Keratinocyte (primary cell): ENCODE results near the gene ZHX3. TPM values are rescaled to one million over a fixed set of nuclear protein-coding genes. Genes with fewer than 3 reads are reported as not detected.

ENCODE experiments used
- DNase-seq: peaks from one replicate; pipeline ENCODE4 v3.0.0-alpha.2; 2011; ENCODE audit warnings: low read depth, missing footprints, low spot score
- FAIRE-seq: peaks from 2 replicates; lab custom pipeline; 2011; peaks lifted over from hg19 to GRCh38; lab: Jason Lieb, UNC
- H2AFZ ChIP-seq: 2 replicates; pipeline ENCODE4 v1.6.0; 2012; ENCODE audit warnings: low read length, control low read depth, inconsistent platforms; ENCODE audit not compliant: control insufficient read depth
- H3K27ac ChIP-seq: 2 replicates; pipeline ENCODE4 v1.5.1; 2011; ENCODE audit warnings: low read length; ENCODE audit not compliant: control insufficient read depth, insufficient read depth
- H3K27me3 ChIP-seq: 3 replicates; pipeline ENCODE4 v1.6.0; 2011; ENCODE audit warnings: low read length; ENCODE audit not compliant: control insufficient read depth, insufficient read depth; ENCODE audit errors: extremely low read depth
- H3K36me3 ChIP-seq, 2 experiments: 2 replicates in 1 of 2; 3 replicates in 1 of 2; pipeline ENCODE4 v1.5.1; 2011; ENCODE audit warnings: low read length in 2 of 2, mild to moderate bottlenecking in 1 of 2; ENCODE audit not compliant: control insufficient read depth in 2 of 2, insufficient read depth in 2 of 2; ENCODE audit errors: extremely low read depth in 1 of 2
- H3K4me1 ChIP-seq: 3 replicates; pipeline ENCODE4 v1.5.1; 2011; ENCODE audit warnings: low read length; ENCODE audit not compliant: control insufficient read depth, insufficient read depth; ENCODE audit errors: extremely low read depth
- H3K4me2 ChIP-seq: 3 replicates; pipeline ENCODE4 v1.6.0; 2011; ENCODE audit warnings: low read depth, low read length; ENCODE audit not compliant: control insufficient read depth, insufficient read depth; ENCODE audit errors: extremely low read depth
- H3K4me3 ChIP-seq, 3 experiments: fragments of 200-600 bp in 1 of 3; sonication (generic) in 1 of 3; 2 replicates in 2 of 3; 3 replicates in 1 of 3; pipeline ENCODE4 v1.5.1; 2011 to 2016; ENCODE audit warnings: low read length in 3 of 3, mild to moderate bottlenecking in 3 of 3, control low read depth in 2 of 3, inconsistent platforms in 1 of 3, low read depth in 1 of 3, mixed read lengths in 1 of 3, mixed run types in 1 of 3, moderate library complexity in 1 of 3; ENCODE audit not compliant: control insufficient read depth in 2 of 3, insufficient read depth in 2 of 3; ENCODE audit errors: extremely low read depth in 1 of 3
- H3K79me2 ChIP-seq: 2 replicates; pipeline ENCODE4 v1.6.0; 2012; ENCODE audit warnings: low read length; ENCODE audit not compliant: control insufficient read depth, insufficient read depth
- H3K9ac ChIP-seq: 3 replicates; pipeline ENCODE4 v1.6.0; 2011; ENCODE audit warnings: low read length; ENCODE audit not compliant: control insufficient read depth, insufficient read depth; ENCODE audit errors: extremely low read depth
- H3K9me1 ChIP-seq: 3 replicates; pipeline ENCODE4 v1.6.0; 2011; ENCODE audit warnings: low read length; ENCODE audit not compliant: control insufficient read depth, insufficient read depth; ENCODE audit errors: extremely low read depth
- H3K9me3 ChIP-seq: 2 replicates; pipeline ENCODE4 v1.5.1; 2012; ENCODE audit warnings: low read depth, low read length; ENCODE audit not compliant: control insufficient read depth
- H4K20me1 ChIP-seq: 3 replicates; pipeline ENCODE4 v1.6.0; 2011; ENCODE audit warnings: low read length; ENCODE audit not compliant: control insufficient read depth, insufficient read depth; ENCODE audit errors: extremely low read depth
- EZH2 ChIP-seq: IDR thresholded peaks from one replicate; pipeline ENCODE4 v1.6.1; 2012; ENCODE audit warnings: inconsistent platforms, mild to moderate bottlenecking, low read length, moderate library complexity
- dilution Hi-C: fragments of 300-500 bp; cut with MboI; formaldehyde crosslinking; loops from one replicate; pipeline ENCODE4 v1.7.0; 2020; ENCODE audit warnings: low sequenced_read_pairs; ENCODE audit not compliant: extremely low pct_ligation_motif_present
- polyA plus RNA-seq, 5 experiments: library from polyadenylated mRNA; depleted of rRNA in 3 of 5; stranded (reverse) in 3 of 5; stranded (forward) in 1 of 5; unstranded in 1 of 5; fragments of >200 nt; gene quantifications; 1 replicate in 1 of 5; 2 replicates in 3 of 5; 3 replicates in 1 of 5; pipeline versions ENCODE4 v1.2.1 to v1.2.3, GENCODE V29; 2011 to 2012; ENCODE audit warnings: missing spikeins in 2 of 5, low read depth in 1 of 5, low replicate concordance in 1 of 5
- TF ChIP-seq, protein P1 (sequence below), 3 experiments: IDR thresholded peaks in 1 of 3; conservative IDR thresholded peaks in 1 of 3; optimal IDR thresholded peaks in 1 of 3; 2 replicates in 2 of 3; 3 replicates in 1 of 3; pipeline versions ENCODE3 to v1.5.1; 2011; ENCODE audit warnings: low read length in 3 of 3, mild to moderate bottlenecking in 3 of 3, moderate library complexity in 2 of 3, control low read depth in 1 of 3, inconsistent platforms in 1 of 3; ENCODE audit not compliant: insufficient read depth in 2 of 3; ENCODE audit errors: extremely low read depth in 1 of 3

ZHX3 gene
- polyA plus RNA-seq, 1 donor (not counting 4 experiments of a cell fraction or from before 2014, with no cell fraction given): 16.5 TPM

DNA sequence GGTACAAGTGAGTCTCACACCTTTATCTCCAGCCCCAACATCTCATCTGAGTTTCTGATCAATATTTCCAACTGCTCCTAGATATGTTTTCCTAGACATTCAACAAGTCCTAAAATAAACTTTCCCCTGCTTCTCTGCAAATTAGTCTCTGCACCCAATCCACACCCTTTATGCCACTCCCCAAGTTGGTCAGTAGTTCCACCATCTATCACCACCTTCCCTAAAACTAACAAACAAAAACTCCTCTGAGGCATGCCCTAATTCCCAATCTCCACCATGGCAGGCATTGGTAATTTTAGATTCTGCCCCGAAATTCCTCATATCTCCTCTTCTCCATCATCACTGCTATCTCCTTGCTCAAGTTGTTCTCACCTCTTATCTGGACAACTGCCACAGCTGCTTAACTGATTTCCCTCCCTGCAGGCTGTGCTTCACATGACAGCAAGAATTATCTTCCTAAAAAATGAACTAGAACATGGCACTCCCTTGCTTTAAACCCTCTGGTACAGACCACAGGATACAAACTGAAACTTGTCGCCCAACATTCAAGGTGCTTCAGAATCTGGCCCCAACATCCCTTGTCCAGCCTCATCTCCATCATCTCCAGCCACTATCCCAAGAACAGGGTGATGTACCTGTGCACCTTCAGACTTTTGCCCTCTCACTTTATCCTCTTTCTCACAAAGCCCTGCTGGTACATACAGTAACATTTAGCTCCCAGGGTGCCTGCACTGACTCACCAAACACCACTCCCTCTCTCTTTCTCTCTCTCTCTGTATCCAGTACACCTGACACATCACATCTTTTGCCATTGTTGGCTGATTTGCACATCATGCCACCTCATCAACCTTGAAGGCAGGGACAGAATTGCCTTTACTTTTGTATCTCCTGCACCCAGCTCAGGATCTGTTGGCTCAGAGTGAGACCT, 55.5 kb downstream of the ZHX3 start:
- TF ChIP-seq EZH2: no peak
- TF ChIP-seq, protein P1, sequence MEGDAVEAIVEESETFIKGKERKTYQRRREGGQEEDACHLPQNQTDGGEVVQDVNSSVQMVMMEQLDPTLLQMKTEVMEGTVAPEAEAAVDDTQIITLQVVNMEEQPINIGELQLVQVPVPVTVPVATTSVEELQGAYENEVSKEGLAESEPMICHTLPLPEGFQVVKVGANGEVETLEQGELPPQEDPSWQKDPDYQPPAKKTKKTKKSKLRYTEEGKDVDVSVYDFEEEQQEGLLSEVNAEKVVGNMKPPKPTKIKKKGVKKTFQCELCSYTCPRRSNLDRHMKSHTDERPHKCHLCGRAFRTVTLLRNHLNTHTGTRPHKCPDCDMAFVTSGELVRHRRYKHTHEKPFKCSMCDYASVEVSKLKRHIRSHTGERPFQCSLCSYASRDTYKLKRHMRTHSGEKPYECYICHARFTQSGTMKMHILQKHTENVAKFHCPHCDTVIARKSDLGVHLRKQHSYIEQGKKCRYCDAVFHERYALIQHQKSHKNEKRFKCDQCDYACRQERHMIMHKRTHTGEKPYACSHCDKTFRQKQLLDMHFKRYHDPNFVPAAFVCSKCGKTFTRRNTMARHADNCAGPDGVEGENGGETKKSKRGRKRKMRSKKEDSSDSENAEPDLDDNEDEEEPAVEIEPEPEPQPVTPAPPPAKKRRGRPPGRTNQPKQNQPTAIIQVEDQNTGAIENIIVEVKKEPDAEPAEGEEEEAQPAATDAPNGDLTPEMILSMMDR (optimal IDR thresholded peaks at IDR 0.05 in 1 of 3, IDR thresholded peaks at IDR 0.05 in 1 of 3, conservative IDR thresholded peaks at IDR 0.05 in 1 of 3; ENCODE audit: extremely low read depth in 1 of 3, insufficient read depth in 2 of 3, low read length in 3 of 3): no peak
- DNase-seq (no peak), FAIRE-seq (peak; percentile 26)
- no peaks in the 10 kb centered on the region for H3K9me1 ChIP-seq
- H3K27ac ChIP-seq: no peak overlapping the region
- dilution Hi-C loops: no loop called here
- H3K79me2 ChIP-seq: no peaks in the 10 kb centered on the region
- no peak overlapping the region for H3K4me3 ChIP-seq
- no peak overlapping the region for H2AFZ ChIP-seq
- no peak overlapping the region for H3K9ac ChIP-seq
- H4K20me1 ChIP-seq: no peaks in the 10 kb centered on the region
- H3K9me3 ChIP-seq: no peaks in the 10 kb centered on the region
- H3K4me2 ChIP-seq: no peak overlapping the region
- H3K4me1 ChIP-seq: peaks cover 6% of the 10 kb centered on the region
- H3K36me3 ChIP-seq: no peaks in the 10 kb centered on the region
- H3K27me3 ChIP-seq: no peaks in the 10 kb centered on the region

DNA sequence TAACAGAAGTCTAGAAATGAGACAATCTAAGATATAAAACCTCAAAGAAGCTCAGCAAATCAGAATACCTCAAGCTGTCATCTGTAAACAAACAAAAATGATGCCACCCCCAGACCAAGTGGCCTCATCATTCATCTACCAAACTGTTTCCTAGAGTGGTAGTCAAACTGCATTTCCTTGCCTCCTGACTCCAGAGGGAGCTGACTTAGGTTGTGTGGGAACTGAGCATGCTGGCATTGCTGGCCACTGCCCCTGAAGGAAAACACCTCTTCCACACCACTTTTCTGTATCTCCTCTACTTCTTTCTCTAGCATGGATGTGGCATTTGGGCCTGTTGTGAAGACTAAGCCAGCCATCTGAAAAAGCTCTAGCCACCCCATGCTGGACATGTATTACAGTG, 56.3 kb downstream of the ZHX3 start:
- Histone ChIP-seq H3K27me3 (no peaks in the 10 kb centered on the region), H3K79me2 (no peaks in the 10 kb centered on the region), H3K9me3 (no peaks in the 10 kb centered on the region), H2AFZ (no peak overlapping the region), H3K9ac (no peak overlapping the region), H4K20me1 (no peaks in the 10 kb centered on the region), H3K27ac (no peak overlapping the region), H3K4me1 (peaks cover 6% of the 10 kb centered on the region), H3K4me2 (no peak overlapping the region), H3K9me1 (no peaks in the 10 kb centered on the region), H3K36me3 (no peaks in the 10 kb centered on the region), H3K4me3 (no peak overlapping the region)
- TF ChIP-seq, protein P1 (optimal IDR thresholded peaks at IDR 0.05 in 1 of 3, IDR thresholded peaks at IDR 0.05 in 1 of 3, conservative IDR thresholded peaks at IDR 0.05 in 1 of 3; ENCODE audit: extremely low read depth in 1 of 3, insufficient read depth in 2 of 3, low read length in 3 of 3): no peak
- no peak for TF ChIP-seq EZH2
- FAIRE-seq (no peak), DNase-seq (no peak)
- dilution Hi-C loops: no loop called here
